GM23338 (cell line): ENCODE data around the gene SGSH. TPM values are rescaled to one million over a fixed set of nuclear protein-coding genes. Genes with fewer than 3 reads are reported as not detected.

Experiments used
- ATAC-seq: fragments of 200-7000 bp; cut with Tn5 transposase; 3 replicates; pipeline ENCODE4 v1.9.1; 2020
- DNase-seq: peaks from one replicate; pipeline ENCODE4 v3.0.0-alpha.2; 2015; ENCODE audit warnings: low spot score
- H2AFZ ChIP-seq: fragments of 200-600 bp; sonication (generic); 2 replicates; pipeline ENCODE4 v1.8.0; 2016; ENCODE audit warnings: antibody characterized with exemption, mild to moderate bottlenecking, moderate library complexity
- H3F3A ChIP-seq: fragments of 200-600 bp; sonication (generic); replicated peaks from 2 replicates; pipeline ENCODE4 v1.8.0; 2017; ENCODE audit warnings: antibody characterized with exemption, mixed run types, low read depth
- H3K27ac ChIP-seq: fragments of 200-600 bp; sonication (generic); 2 replicates; pipeline ENCODE4 v1.6.1; 2016; ENCODE audit warnings: low read depth
- H3K27me3 ChIP-seq: fragments of 200-600 bp; sonication (generic); 2 replicates; pipeline ENCODE4 v1.8.0; 2016; ENCODE audit warnings: mild to moderate bottlenecking, mixed run types, moderate library complexity; ENCODE audit not compliant: insufficient read depth
- H3K36me3 ChIP-seq: fragments of 200-600 bp; sonication (generic); 2 replicates; pipeline ENCODE4 v1.8.0; 2016; ENCODE audit warnings: mild to moderate bottlenecking; ENCODE audit not compliant: insufficient read depth
- H3K4me1 ChIP-seq: fragments of 200-600 bp; sonication (generic); 2 replicates; pipeline ENCODE4 v1.8.0; 2016; ENCODE audit warnings: mild to moderate bottlenecking, moderate library complexity; ENCODE audit not compliant: insufficient read depth
- H3K4me2 ChIP-seq: fragments of 200-600 bp; sonication (generic); 2 replicates; pipeline ENCODE4 v1.7.1; 2017; ENCODE audit warnings: mixed run types
- H3K4me3 ChIP-seq: fragments of 200-600 bp; sonication (generic); 2 replicates; pipeline ENCODE4 v1.6.1; 2016; ENCODE audit warnings: mixed run types
- H3K79me2 ChIP-seq: fragments of 200-600 bp; sonication (generic); replicated peaks from 2 replicates; pipeline ENCODE4 v1.8.0; 2017; ENCODE audit warnings: mild to moderate bottlenecking; ENCODE audit not compliant: insufficient read depth
- H3K9me2 ChIP-seq: fragments of 200-600 bp; sonication (generic); 2 replicates; pipeline ENCODE4 v1.8.0; 2017; ENCODE audit not compliant: insufficient read depth
- H4K20me1 ChIP-seq: fragments of 200-600 bp; sonication (generic); replicated peaks from 2 replicates; pipeline ENCODE4 v1.8.0; 2017; ENCODE audit warnings: mild to moderate bottlenecking; ENCODE audit not compliant: insufficient read depth
- H3K27ac Mint-ChIP-seq: 2 replicates; pipeline ENCODE4 v1.8.0; 2020; ENCODE audit warnings: inconsistent platforms, mild to moderate bottlenecking, moderate library complexity, mixed read lengths
- H3K27me3 Mint-ChIP-seq: 3 replicates; pipeline ENCODE4 v1.8.0; 2022; ENCODE audit warnings: low read depth, mild to moderate bottlenecking, moderate library complexity, mixed read lengths, inconsistent platforms; ENCODE audit not compliant: insufficient read depth, poor library complexity
- H3K36me3 Mint-ChIP-seq: 3 replicates; pipeline ENCODE4 v1.8.0; 2021; ENCODE audit warnings: low read depth, mild to moderate bottlenecking, inconsistent platforms, moderate library complexity, mixed read lengths
- H3K4me1 Mint-ChIP-seq: 3 replicates; pipeline ENCODE4 v1.8.0; 2020; ENCODE audit warnings: mild to moderate bottlenecking, inconsistent platforms, mixed read lengths
- H3K4me3 Mint-ChIP-seq: 3 replicates; pipeline ENCODE4 v1.8.0; 2021; ENCODE audit warnings: moderate library complexity, mild to moderate bottlenecking, inconsistent platforms, mixed read lengths
- H3K9me3 Mint-ChIP-seq: 3 replicates; pipeline ENCODE4 v1.8.0; 2020; ENCODE audit warnings: moderate library complexity, mild to moderate bottlenecking, inconsistent platforms, mixed read lengths
- EZH2 ChIP-seq: fragments of 200-600 bp; sonication (generic); IDR thresholded peaks from one replicate; pipeline ENCODE4 v1.8.0; 2017; ENCODE audit warnings: antibody characterized with exemption, mild to moderate bottlenecking, low read depth; ENCODE audit not compliant: unreplicated experiment
- EZH2phosphoT487 ChIP-seq: fragments of 200-600 bp; sonication (generic); IDR thresholded peaks from one replicate; pipeline ENCODE4 v1.8.1; 2018; ENCODE audit warnings: antibody characterized with exemption; ENCODE audit not compliant: unreplicated experiment
- JUNB ChIP-seq: IDR thresholded peaks from one replicate; pipeline ENCODE4 v1.6.1; 2016; ENCODE audit warnings: antibody characterized with exemption; ENCODE audit not compliant: unreplicated experiment
- NANOG ChIP-seq: IDR thresholded peaks from 2 replicates; pipeline ENCODE4 v1.6.1; 2016; ENCODE audit warnings: antibody characterized with exemption, borderline replicate concordance
- POLR2AphosphoS5 ChIP-seq: IDR thresholded peaks from 2 replicates; pipeline ENCODE4 v1.6.1; 2016; ENCODE audit warnings: antibody characterized with exemption, low read depth
- REST ChIP-seq: IDR thresholded peaks from one replicate; pipeline ENCODE4 v1.6.1; 2018; ENCODE audit warnings: antibody characterized with exemption; ENCODE audit not compliant: unreplicated experiment
- ZNF114 ChIP-seq: fragments of 250-450 bp; sonication (Bioruptor Pico); IDR thresholded peaks from 2 replicates; pipeline ENCODE4 v1.5.0; 2020; ENCODE audit warnings: mild to moderate bottlenecking, moderate library complexity
- ZNF331 ChIP-seq: fragments of 250-450 bp; sonication (Bioruptor Pico); IDR thresholded peaks from 2 replicates; pipeline ENCODE4 v1.5.0; 2020; ENCODE audit warnings: low read depth, mild to moderate bottlenecking, moderate library complexity
- polyA plus RNA-seq: library from polyadenylated mRNA; unstranded; fragments of >200 nt; fragmentation: Nextera tagmentation; extraction: Ambion mirVana; gene quantifications from 2 replicates; pipeline ENCODE4 v1.2.1, GENCODE V29; 2016
- total RNA-seq: library from RNA; depleted of rRNA; stranded (reverse); fragments of >200 nt; shearing (Covaris generic); gene quantifications from 2 replicates; pipeline ENCODE4 v1.2.3, GENCODE V29; 2014
- TF ChIP-seq, protein P1 (sequence below), 2 experiments: fragments of 200-600 bp in 1 of 2; sonication (generic) in 1 of 2; conservative IDR thresholded peaks; 2 replicates each; pipeline versions ENCODE4 v1.5.1 to v1.6.1; 2016 to 2017; ENCODE audit warnings: antibody characterized with exemption in 2 of 2, low read depth in 2 of 2, mild to moderate bottlenecking in 2 of 2, moderate library complexity in 1 of 2
- TF ChIP-seq, protein P2 (sequence below): fragments of 250-450 bp; sonication (Bioruptor Pico); IDR thresholded peaks from 2 replicates; pipeline ENCODE4 v1.5.0; 2020; ENCODE audit warnings: mild to moderate bottlenecking, moderate library complexity
- TF ChIP-seq, protein P3 (sequence below): IDR thresholded peaks from 2 replicates; pipeline ENCODE4 v1.6.1; 2016; ENCODE audit warnings: antibody characterized with exemption

The SGSH gene
- total and polyA plus RNA-seq, 2 experiments from 2014 or later: 9.6 to 17.5 TPM

DNA sequence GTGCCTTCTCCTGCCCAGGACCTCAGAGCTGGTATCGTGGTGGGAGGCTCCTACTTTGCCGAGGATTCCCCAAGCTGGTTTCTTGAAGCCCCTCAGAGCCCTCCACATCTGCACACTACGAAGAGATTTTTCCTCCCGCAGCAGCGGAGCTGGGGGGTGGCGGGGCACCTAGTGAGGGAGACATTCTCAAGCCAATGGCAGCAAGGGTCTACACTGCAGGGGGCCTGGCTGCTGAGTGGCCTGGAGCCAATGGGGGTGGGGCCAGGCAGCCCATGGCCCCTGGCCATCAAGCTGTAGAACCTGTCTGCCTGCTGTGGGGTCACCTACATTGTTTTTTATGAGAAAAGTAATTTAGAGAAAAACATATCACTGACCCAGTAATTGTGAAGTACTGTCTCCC is 5.1 kb upstream of the SGSH start:
- Histone ChIP-seq H3K27ac (no peak overlapping the region), H3K4me1 (peaks cover 10% of the 10 kb centered on the region; the same call in 1 of the 2 replicates), H2AFZ (no peak overlapping the region), H3K36me3 (no peaks in the 10 kb centered on the region), H3K4me2 (peak overlapping the region; percentile 43; the same call in 1 of the 2 replicates), H3K79me2 (peaks cover 7% of the 10 kb centered on the region; the same call in 1 of the 2 replicates), H3F3A (no peaks in the 10 kb centered on the region), H3K9me2 (no peaks in the 10 kb centered on the region), H3K27me3 (no peaks in the 10 kb centered on the region), H3K4me3 (no peak overlapping the region), H4K20me1 (no peaks in the 10 kb centered on the region)
- peak overlapping the region; percentile 8; the same call in 1 of the 2 replicates for H3K27ac Mint-ChIP-seq
- peaks cover 2% of the 10 kb centered on the region for H3K27me3 Mint-ChIP-seq
- TF ChIP-seq NANOG (no peak), JUNB (no peak), ZNF114 (CRISPR knock-in tag) (no peak), EZH2 (no peak), EZH2phosphoT487 (no peak), POLR2AphosphoS5 (no peak), ZNF331 (no peak), REST (no peak)
- TF ChIP-seq, protein P1, sequence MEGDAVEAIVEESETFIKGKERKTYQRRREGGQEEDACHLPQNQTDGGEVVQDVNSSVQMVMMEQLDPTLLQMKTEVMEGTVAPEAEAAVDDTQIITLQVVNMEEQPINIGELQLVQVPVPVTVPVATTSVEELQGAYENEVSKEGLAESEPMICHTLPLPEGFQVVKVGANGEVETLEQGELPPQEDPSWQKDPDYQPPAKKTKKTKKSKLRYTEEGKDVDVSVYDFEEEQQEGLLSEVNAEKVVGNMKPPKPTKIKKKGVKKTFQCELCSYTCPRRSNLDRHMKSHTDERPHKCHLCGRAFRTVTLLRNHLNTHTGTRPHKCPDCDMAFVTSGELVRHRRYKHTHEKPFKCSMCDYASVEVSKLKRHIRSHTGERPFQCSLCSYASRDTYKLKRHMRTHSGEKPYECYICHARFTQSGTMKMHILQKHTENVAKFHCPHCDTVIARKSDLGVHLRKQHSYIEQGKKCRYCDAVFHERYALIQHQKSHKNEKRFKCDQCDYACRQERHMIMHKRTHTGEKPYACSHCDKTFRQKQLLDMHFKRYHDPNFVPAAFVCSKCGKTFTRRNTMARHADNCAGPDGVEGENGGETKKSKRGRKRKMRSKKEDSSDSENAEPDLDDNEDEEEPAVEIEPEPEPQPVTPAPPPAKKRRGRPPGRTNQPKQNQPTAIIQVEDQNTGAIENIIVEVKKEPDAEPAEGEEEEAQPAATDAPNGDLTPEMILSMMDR (conservative IDR thresholded peaks at IDR 0.05; ENCODE audit: low read depth in 2 of 2): no peak
- TF ChIP-seq, protein P2, sequence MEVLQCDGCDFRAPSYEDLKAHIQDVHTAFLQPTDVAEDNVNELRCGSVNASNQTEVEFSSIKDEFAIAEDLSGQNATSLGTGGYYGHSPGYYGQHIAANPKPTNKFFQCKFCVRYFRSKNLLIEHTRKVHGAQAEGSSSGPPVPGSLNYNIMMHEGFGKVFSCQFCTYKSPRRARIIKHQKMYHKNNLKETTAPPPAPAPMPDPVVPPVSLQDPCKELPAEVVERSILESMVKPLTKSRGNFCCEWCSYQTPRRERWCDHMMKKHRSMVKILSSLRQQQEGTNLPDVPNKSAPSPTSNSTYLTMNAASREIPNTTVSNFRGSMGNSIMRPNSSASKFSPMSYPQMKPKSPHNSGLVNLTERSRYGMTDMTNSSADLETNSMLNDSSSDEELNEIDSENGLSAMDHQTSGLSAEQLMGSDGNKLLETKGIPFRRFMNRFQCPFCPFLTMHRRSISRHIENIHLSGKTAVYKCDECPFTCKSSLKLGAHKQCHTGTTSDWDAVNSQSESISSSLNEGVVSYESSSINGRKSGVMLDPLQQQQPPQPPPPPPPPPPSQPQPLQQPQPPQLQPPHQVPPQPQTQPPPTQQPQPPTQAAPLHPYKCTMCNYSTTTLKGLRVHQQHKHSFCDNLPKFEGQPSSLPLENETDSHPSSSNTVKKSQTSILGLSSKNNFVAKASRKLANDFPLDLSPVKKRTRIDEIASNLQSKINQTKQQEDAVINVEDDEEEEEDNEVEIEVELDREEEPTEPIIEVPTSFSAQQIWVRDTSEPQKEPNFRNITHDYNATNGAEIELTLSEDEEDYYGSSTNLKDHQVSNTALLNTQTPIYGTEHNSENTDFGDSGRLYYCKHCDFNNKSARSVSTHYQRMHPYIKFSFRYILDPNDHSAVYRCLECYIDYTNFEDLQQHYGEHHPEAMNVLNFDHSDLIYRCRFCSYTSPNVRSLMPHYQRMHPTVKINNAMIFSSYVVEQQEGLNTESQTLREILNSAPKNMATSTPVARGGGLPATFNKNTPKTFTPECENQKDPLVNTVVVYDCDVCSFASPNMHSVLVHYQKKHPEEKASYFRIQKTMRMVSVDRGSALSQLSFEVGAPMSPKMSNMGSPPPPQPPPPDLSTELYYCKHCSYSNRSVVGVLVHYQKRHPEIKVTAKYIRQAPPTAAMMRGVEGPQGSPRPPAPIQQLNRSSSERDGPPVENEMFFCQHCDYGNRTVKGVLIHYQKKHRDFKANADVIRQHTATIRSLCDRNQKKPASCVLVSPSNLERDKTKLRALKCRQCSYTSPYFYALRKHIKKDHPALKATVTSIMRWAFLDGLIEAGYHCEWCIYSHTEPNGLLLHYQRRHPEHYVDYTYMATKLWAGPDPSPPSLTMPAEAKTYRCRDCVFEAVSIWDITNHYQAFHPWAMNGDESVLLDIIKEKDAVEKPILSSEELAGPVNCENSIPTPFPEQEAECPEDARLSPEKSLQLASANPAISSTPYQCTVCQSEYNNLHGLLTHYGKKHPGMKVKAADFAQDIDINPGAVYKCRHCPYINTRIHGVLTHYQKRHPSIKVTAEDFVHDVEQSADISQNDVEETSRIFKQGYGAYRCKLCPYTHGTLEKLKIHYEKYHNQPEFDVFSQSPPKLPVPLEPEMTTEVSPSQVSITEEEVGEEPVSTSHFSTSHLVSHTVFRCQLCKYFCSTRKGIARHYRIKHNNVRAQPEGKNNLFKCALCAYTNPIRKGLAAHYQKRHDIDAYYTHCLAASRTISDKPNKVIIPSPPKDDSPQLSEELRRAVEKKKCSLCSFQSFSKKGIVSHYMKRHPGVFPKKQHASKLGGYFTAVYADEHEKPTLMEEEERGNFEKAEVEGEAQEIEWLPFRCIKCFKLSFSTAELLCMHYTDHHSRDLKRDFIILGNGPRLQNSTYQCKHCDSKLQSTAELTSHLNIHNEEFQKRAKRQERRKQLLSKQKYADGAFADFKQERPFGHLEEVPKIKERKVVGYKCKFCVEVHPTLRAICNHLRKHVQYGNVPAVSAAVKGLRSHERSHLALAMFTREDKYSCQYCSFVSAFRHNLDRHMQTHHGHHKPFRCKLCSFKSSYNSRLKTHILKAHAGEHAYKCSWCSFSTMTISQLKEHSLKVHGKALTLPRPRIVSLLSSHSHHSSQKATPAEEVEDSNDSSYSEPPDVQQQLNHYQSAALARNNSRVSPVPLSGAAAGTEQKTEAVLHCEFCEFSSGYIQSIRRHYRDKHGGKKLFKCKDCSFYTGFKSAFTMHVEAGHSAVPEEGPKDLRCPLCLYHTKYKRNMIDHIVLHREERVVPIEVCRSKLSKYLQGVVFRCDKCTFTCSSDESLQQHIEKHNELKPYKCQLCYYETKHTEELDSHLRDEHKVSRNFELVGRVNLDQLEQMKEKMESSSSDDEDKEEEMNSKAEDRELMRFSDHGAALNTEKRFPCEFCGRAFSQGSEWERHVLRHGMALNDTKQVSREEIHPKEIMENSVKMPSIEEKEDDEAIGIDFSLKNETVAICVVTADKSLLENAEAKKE (CRISPR knock-in tag): no peak
- TF ChIP-seq, protein P3, sequence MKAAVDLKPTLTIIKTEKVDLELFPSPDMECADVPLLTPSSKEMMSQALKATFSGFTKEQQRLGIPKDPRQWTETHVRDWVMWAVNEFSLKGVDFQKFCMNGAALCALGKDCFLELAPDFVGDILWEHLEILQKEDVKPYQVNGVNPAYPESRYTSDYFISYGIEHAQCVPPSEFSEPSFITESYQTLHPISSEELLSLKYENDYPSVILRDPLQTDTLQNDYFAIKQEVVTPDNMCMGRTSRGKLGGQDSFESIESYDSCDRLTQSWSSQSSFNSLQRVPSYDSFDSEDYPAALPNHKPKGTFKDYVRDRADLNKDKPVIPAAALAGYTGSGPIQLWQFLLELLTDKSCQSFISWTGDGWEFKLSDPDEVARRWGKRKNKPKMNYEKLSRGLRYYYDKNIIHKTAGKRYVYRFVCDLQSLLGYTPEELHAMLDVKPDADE: no peak
- peaks cover 15% of the 10 kb centered on the region for H3K36me3 Mint-ChIP-seq
- DNase-seq (peak; percentile 30), ATAC-seq (peak; percentile 28)
- no peak overlapping the region for H3K4me3 Mint-ChIP-seq
- H3K9me3 Mint-ChIP-seq: no peaks in the 10 kb centered on the region; the same call in 2 of the 3 replicates
- peaks cover 30% of the 10 kb centered on the region for H3K4me1 Mint-ChIP-seq
